Activated CD4-positive, alpha-beta T cell treated with anti-CD3 and anti-CD28 coated beads for 24 hours (primary cell): Measurements from ENCODE around the gene ZFP36L1.

Experiments
- DNase-seq, 2 donors: peaks; one replicate each; pipeline ENCODE4 v3.0.0-alpha.2; 2020; ENCODE audit warnings: low read depth in 2 of 2

Gene ZFP36L1

DNA sequence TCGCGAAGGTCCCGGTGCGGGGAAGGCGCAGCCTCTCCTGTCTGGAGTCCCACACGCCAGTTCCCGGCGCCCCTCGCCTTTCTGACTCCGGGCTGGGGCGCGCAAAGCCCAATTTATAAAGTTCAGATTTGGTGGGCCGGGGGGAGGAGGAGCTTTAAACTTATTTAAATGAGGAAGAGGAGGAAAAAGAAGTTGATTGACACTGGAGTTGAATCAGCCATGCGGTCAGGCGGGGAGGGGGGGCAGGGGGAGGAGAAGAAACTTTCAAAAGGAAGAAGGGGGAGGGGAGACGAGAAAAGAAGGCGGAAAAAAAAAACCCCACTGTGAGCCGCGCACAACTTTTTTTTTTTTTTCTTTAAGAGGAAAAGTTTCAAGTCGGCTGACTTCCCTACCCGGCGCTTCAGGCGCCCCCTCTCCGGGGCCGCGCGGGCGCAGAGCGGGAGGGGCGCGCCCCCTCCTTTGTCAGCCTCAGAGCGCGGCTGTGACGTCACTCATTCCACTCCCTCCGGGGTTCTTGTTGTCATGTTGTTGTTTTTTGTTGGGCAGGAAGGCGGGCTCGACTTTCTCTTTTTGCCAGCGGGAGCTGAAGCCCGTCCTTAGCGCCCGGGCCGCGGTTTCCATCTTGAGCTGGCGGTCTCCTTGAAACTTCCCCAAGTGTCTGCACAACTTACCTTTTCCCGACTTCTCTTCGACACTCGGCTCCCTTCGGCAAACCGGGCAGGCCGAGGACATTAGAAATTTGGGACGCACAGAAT is at the start of gene ZFP36L1:
ZFP36L1 (minus strand) TSS at position 89 of the 755 bp plus-strand sequence. CDS start 129 bp downstream, outside the sequence.
- DNase-seq, result peak; percentile 80 to 82

DNA sequence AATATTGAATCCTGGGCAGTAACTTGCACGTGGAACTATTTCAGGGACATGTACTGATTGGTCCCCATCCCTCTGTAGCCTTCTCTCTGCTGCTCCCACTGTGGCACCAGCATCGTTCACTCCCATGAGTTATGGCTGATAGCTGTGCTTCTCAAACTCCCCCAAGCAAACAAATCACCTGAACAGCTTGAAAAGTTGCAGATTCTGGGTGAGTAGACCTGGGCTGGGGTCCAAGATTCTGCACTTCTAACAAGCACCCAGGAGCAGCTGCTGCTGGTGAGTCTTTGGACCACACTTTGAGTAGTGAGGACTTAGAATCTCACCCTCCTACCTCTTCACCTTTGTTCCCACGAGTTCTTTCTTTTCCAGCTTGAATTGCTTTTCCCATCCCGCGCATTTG is 49.4 kb upstream of the ZFP36L1 start:
- DNase-seq, result no peak

- no peak for DNase-seq
Observed at GRCh38 chr14:68841016-68841809, 48.3 kb upstream of the ZFP36L1 start.

GRCh38 chr14:68840454-68840853 is 47.6 kb upstream of the ZFP36L1 start:
- no peak for DNase-seq

DNA sequence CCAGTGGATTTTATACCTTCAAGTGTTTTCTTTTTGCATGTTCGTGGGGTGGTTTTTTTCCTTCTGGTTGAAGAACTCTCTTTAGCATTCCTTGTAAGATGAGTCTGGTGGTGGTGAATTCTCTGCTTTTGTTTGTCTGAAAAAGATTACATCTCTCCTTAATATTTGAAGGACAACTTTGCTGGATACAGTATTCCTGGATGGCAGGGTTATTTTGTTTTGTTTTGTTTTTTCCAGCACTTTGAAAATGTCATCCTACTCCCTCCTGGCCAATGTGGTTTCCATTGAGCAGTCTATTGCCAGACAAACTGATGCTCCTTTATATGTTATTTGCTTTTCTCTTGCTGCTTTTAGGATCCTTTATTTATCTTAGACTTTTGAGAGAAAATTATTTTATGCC is 43.2 kb upstream of the ZFP36L1 start:
- no peak for DNase-seq

DNA sequence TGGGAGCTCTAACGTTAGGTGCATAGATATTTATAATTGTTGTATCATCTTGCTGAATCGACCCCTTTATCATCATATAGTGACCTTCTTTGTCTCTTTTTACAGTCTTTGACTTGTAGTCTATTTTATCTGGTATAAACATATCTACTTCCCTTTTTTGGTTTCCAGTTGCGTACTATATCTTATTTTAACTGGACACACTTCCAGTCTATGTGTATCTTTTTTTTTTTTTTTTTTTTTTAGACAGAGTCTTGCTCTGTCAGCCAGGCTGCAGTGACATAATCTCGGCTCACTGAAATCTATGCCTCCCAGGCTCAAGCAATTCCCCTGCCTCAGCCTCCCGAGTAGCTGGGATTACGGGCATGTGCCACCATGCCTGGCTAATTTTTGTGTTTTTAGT is 41.9 kb upstream of the ZFP36L1 start:
- no peak for DNase-seq

DNA sequence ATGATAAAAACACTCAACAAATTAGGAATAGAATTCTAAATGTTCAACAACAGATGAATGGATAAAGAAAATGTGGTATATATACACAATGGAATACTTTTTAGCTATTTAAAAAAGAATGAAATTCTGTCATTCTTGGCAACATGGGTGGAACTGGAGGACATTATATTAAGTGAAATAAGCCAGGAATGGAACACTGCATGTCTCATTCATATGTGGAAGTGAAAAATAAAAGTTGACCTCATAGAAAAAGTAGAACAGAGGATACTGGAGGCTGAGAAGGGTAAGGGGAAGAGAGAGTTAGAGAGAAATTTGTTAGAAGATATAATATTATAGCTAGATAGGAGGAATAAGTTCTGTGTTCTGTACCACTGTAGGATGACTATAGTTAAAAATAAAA is 35.8 kb upstream of the ZFP36L1 start:
- no peak for DNase-seq

GRCh38 chr14:68825729-68826128 is 32.9 kb upstream of the ZFP36L1 start:
- no peak for DNase-seq

- DNase-seq, result no peak
Observed at GRCh38 chr14:68824517-68825347, 31.9 kb upstream of the ZFP36L1 start.

GRCh38 chr14:68824207-68824516 is 31.3 kb upstream of the ZFP36L1 start:
- DNase-seq, result no peak

DNA sequence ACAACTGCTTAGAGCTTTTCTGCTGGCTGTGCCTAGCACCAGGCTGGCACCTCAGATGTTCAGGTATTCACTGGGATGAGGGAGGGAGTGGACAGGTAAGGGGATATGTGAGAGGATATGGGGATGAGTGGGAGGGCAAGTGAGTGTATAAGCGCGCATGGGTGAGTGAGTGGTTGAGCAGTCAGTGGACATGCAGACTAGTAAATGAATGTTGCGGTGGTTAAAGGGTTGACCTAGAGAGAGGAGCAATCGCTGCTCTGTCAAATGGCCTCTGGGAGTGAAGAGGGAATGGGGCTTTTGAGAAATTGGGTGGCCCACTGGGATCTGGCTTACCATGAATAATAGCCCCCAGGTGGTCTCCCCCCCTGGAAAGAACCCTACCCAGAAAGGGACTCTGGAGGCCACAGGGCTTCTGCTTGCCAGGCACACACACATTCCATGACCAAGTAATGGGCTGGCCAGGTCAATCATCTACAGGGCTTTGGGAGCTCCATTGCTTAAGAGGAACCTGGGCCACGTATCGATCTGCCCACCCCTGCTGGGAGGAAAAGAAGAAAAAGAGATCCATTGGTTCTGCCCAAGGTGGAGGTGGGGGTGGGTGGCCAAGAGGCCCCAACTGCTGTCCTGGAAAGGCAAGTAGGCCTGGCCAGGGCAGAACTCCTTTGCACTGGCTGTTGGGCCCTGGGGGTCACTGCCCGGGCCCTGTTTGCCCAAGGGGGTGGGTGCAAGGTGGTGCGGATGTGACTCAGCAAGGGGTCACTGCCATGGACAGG is 30.8 kb upstream of the ZFP36L1 start:
- DNase-seq, result no peak

DNA sequence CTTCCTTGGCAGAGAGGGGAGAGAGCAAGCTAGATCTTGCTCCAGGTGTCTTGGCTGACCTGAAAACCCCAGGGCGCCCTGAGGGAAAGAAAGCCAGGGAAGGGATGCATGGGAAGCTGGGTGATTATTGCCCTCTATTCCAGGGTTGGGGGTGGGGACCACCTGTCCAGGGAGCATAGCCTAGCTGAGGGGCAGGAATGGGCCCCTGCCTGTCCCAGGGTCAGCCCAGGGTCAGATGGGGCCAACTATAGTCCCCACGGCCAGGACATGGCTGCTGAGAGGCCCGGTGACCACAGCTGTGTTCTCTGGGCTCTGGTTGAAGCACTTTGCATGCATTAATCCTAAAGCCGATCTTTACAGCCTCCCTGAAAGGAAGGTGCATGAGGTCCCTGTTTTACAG is 30.1 kb upstream of the ZFP36L1 start:
- DNase-seq, result no peak

GRCh38 chr14:68822132-68822651 is 29.3 kb upstream of the ZFP36L1 start:
- DNase-seq, result no peak

- DNase-seq, result no peak
Observed at GRCh38 chr14:68820999-68821683, 28.3 kb upstream of the ZFP36L1 start.

- DNase-seq, result no peak
Observed at GRCh38 chr14:68820536-68820935, 27.7 kb upstream of the ZFP36L1 start.

DNA sequence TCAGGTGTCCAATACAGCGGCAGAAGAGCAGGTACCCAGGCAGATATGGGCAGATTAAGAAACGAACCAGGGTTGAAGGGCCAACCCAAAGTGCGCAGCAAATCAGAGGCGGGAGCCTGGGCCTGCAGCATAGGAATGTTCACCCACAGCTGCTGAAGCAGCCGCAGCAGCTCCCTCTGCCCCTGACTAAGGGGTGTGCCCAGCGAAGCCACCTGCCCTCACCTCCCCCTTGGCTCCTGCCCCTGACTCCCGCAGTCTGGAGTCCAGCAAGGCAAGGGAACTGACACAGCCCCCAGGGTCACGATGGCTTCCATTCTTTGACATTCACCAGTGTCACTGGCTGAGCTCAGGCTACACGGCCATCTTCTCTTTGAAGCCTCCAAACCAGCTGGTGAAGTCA is 27.3 kb upstream of the ZFP36L1 start:
- no peak for DNase-seq

DNA sequence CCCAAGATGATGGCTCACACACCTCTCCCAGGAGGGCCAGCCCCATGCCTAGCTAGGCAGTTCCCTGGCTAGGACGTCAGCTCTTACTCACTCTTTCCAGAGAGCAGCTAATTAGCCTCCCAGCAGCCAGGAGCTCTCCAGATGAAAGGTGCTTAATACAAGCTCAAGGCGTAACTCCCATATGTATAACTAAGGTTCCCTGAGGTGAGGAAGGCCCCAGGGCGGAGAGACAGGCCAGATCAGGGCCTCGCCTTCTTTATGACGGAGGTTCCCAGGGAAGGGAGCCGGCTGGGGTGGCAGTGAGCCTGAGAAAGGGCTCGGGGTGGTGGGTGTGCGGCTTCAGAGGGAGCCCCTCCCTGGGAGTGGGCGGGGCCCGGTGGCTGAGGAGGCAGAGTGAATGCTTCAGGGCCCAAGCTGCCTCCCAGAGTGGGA is 26.4 kb upstream of the ZFP36L1 start:
- DNase-seq, result no peak

- DNase-seq, result no peak
Observed at GRCh38 chr14:68817506-68818212, 24.8 kb upstream of the ZFP36L1 start.

- no peak for DNase-seq
Observed at GRCh38 chr14:68816943-68817430, 24.1 kb upstream of the ZFP36L1 start.
